OCI-LY7 (cell line): ENCODE results near the gene PLVAP.

Experiments
- CTCF ChIP-seq: fragments of 200-600 bp; sonication (generic); conservative IDR thresholded peaks from 2 replicates; pipeline ENCODE4 v1.5.1; 2014; ENCODE audit warnings: mild to moderate bottlenecking, antibody characterized with exemption, low read length, moderate library complexity, mixed read lengths
- EZH2phosphoT487 ChIP-seq: fragments of 200-600 bp; sonication (generic); IDR thresholded peaks from 2 replicates; pipeline ENCODE4 v1.6.1; 2018; ENCODE audit warnings: low read depth, borderline replicate concordance, mild to moderate bottlenecking, mixed run types, antibody characterized with exemption, low read length, moderate library complexity, mixed read lengths

GRCh38 chr19:17327654-17328516 lies 49.3 kb downstream of the PLVAP start:
- no peak for TF ChIP-seq CTCF
- no peak for TF ChIP-seq EZH2phosphoT487
